ENCODE data around the gene SSR2.

SSR2 gene

DNA sequence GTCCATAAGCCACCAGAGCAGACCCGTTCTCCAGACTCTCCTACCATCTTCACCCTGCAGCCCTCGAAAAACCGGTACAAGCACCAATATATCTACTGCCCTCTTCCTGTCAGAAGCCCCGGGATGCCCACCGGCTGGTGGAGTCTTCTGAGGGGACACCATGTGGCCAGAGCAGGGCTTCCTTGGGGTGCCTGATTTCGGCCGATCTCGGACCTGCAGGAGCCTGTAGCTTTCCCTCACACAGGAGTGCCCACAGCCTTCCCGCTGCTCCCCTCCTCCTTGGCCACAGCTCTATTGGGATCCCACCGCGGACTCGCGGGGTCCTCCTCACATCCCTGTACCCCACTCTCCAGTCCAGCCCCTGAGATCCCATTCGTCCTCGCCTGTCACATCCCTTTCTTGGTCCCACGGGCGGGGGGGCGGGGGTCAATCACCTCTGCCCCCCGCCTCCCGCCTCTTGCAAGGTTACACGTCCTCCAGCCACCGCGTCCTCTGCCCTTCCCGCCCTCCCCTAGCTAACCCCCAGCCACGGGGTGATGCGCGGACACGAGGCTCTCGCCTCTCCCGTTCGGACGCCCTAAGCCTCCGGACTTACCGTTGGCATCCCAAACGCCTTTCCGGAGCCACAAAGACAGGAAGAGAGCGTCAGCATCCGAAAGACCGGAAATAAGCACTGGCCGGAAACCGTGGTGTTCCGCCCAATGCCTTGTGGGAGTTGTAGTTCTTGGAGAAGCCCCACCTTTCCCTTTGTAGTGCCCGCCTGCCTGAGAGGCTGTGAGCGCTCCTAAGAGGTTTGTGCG lies at the start of gene SSR2:
Gene SSR2 (minus strand): TSS at position 659 of the 800 bp plus-strand sequence. CDS start 784 bp downstream, outside the sequence.
- H3K27ac ChIP-seq (ENCODE audit: extremely low read depth, low read depth, low read length), result peak within 1 kb of the TSS; percentile 4; the same call in 1 of the 2 replicates
- peak within 1 kb of the TSS; percentile 85 for H3K4me3 ChIP-seq (ENCODE audit: low read depth, low read length)
- CTCF ChIA-PET, result interaction anchor here (0.6 to 1.6 kb wide), 3 partner anchors 44 to 109 kb away, joined by 3 to 4 read pairs (median 4); no protein-coding TSS in a partner anchor
- no peaks in the 10 kb centered on the region for H3K9me3 ChIP-seq (ENCODE audit: control insufficient read depth, insufficient read depth, low read depth, low read length)
- POLR2A ChIA-PET, result interaction anchor here (0.5 to 0.6 kb wide), 2 partner anchors 12 to 19 kb away, joined by 3 to 4 read pairs; no protein-coding TSS in a partner anchor
- H3K4me1 ChIP-seq (ENCODE audit: control insufficient read depth, insufficient read depth, low read length), result no peaks in the 10 kb centered on the region
- peaks cover 34 to 43% of the 10 kb centered on the region in 2 experiments for H3K36me3 ChIP-seq (ENCODE audit: control insufficient read depth in 2 of 2, insufficient read depth in 1 of 2, low read length in 2 of 2)
- TF ChIP-seq ZBTB48 (tag by site-specific recombination; IDR thresholded peaks at IDR 0.05) (no peak), CTCF (tag by site-specific recombination; IDR thresholded peaks at IDR 0.05) (peak; percentile 78; the same call in 1 of the 2 replicates), GLIS2 (tag by site-specific recombination; IDR thresholded peaks at IDR 0.05) (peak; percentile 28; the same call in 1 of the 2 replicates), ZNF214 (tag by site-specific recombination; IDR thresholded peaks at IDR 0.05; ENCODE audit: borderline replicate concordance) (no peak), ZNF624 (tag by site-specific recombination; IDR thresholded peaks at IDR 0.05) (no peak), ZNF133 (tag by site-specific recombination; IDR thresholded peaks at IDR 0.05) (no peak), ZNF830 (tag by site-specific recombination; IDR thresholded peaks at IDR 0.05; ENCODE audit: low read depth) (no peak), ZNF555 (tag by site-specific recombination; conservative IDR thresholded peaks at IDR 0.05) (no peak), ZSCAN30 (tag by site-specific recombination; IDR thresholded peaks at IDR 0.05) (no peak), SP2 (tag by site-specific recombination; IDR thresholded peaks at IDR 0.05) (peak; percentile 84), ZBTB7A (tag by site-specific recombination; IDR thresholded peaks at IDR 0.05; ENCODE audit: low read depth) (no peak), ZNF664 (tag by site-specific recombination; IDR thresholded peaks at IDR 0.05) (no peak), ZNF280C (tag by site-specific recombination; IDR thresholded peaks at IDR 0.05) (no peak), ZNF600 (tag by site-specific recombination; IDR thresholded peaks at IDR 0.05) (peak; percentile 39; the same call in 1 of the 2 replicates), ZNF274 (IDR thresholded peaks at IDR 0.05; ENCODE audit: low read length) (no peak), ZNF274 (tag by site-specific recombination; IDR thresholded peaks at IDR 0.05; ENCODE audit: borderline replicate concordance) (no peak), ZNF585B (tag by site-specific recombination; IDR thresholded peaks at IDR 0.05) (no peak), ZBTB1 (tag by site-specific recombination; IDR thresholded peaks at IDR 0.05) (no peak), ZNF658 (tag by site-specific recombination; IDR thresholded peaks at IDR 0.05) (no peak), ZNF335 (tag by site-specific recombination; conservative IDR thresholded peaks at IDR 0.05) (peak; percentile 90), SP3 (tag by site-specific recombination; IDR thresholded peaks at IDR 0.05) (peak; percentile 71)
- TF ChIP-seq, protein P1, sequence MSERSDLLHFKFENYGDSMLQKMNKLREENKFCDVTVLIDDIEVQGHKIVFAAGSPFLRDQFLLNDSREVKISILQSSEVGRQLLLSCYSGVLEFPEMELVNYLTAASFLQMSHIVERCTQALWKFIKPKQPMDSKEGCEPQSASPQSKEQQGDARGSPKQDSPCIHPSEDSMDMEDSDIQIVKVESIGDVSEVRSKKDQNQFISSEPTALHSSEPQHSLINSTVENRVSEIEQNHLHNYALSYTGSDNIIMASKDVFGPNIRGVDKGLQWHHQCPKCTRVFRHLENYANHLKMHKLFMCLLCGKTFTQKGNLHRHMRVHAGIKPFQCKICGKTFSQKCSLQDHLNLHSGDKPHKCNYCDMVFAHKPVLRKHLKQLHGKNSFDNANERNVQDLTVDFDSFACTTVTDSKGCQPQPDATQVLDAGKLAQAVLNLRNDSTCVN (tag by site-specific recombination; optimal IDR thresholded peaks at IDR 0.05), result peak; percentile 18
- TF ChIP-seq, protein P2, sequence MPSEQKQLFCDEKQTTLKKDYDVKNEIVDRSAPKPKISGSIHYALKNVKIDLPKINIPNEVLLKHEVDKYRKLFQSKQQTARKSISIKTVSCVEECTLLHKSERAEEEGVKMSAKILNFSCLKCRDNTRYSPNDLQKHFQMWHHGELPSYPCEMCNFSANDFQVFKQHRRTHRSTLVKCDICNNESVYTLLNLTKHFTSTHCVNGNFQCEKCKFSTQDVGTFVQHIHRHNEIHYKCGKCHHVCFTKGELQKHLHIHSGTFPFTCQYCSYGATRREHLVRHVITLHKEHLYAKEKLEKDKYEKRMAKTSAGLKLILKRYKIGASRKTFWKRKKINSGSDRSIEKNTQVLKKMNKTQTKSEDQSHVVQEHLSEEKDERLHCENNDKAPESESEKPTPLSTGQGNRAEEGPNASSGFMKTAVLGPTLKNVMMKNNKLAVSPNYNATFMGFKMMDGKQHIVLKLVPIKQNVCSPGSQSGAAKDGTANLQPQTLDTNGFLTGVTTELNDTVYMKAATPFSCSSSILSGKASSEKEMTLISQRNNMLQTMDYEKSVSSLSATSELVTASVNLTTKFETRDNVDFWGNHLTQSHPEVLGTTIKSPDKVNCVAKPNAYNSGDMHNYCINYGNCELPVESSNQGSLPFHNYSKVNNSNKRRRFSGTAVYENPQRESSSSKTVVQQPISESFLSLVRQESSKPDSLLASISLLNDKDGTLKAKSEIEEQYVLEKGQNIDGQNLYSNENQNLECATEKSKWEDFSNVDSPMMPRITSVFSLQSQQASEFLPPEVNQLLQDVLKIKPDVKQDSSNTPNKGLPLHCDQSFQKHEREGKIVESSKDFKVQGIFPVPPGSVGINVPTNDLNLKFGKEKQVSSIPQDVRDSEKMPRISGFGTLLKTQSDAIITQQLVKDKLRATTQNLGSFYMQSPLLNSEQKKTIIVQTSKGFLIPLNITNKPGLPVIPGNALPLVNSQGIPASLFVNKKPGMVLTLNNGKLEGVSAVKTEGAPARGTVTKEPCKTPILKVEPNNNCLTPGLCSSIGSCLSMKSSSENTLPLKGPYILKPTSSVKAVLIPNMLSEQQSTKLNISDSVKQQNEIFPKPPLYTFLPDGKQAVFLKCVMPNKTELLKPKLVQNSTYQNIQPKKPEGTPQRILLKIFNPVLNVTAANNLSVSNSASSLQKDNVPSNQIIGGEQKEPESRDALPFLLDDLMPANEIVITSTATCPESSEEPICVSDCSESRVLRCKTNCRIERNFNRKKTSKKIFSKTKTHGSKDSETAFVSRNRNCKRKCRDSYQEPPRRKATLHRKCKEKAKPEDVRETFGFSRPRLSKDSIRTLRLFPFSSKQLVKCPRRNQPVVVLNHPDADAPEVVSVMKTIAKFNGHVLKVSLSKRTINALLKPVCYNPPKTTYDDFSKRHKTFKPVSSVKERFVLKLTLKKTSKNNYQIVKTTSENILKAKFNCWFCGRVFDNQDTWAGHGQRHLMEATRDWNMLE (tag by site-specific recombination; conservative IDR thresholded peaks at IDR 0.05; ENCODE audit: low read depth), result peak; percentile 60
- TF ChIP-seq, protein P3, sequence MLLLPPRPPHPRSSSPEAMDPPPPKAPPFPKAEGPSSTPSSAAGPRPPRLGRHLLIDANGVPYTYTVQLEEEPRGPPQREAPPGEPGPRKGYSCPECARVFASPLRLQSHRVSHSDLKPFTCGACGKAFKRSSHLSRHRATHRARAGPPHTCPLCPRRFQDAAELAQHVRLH (tag by site-specific recombination; IDR thresholded peaks at IDR 0.05), result peak; percentile 79; the same call in 1 of the 2 replicates

Data from HEK293 (cell line).